GM18520 (cell line): ENCODE results near the gene MDM2.

Source experiments
- ATAC-seq: cut with Tn5 transposase; IDR thresholded peaks from one replicate; pipeline ENCODE4 v1.9.1; 2021; ENCODE audit not compliant: unreplicated experiment

Gene MDM2

GRCh38 chr12:68844788-68845695, 37.1 kb downstream of the MDM2 start:
- ATAC-seq = no peak

- ATAC-seq = no peak
Observed at GRCh38 chr12:68846811-68847210, 38.8 kb downstream of the MDM2 start.

GRCh38 chr12:68850390-68850789, 42.4 kb downstream of the MDM2 start:
- no peak for ATAC-seq

GRCh38 chr12:68851592-68852306, 43.8 kb downstream of the MDM2 start:
- ATAC-seq = no peak

GRCh38 chr12:68853396-68854077, 45.6 kb downstream of the MDM2 start:
- no peak for ATAC-seq

- ATAC-seq = no peak
Observed at GRCh38 chr12:68854078-68854468, 46.1 kb downstream of the MDM2 start.

- ATAC-seq = no peak
Observed at GRCh38 chr12:68854554-68854953, 46.6 kb downstream of the MDM2 start.

GRCh38 chr12:68855111-68855510, 47.1 kb downstream of the MDM2 start:
- no peak for ATAC-seq

- ATAC-seq = no peak
Observed at GRCh38 chr12:68855771-68856170, 47.8 kb downstream of the MDM2 start.

GRCh38 chr12:68856510-68856909, 48.5 kb downstream of the MDM2 start:
- ATAC-seq = no peak

GRCh38 chr12:68861890-68862289, 53.9 kb downstream of the MDM2 start:
- ATAC-seq = no peak

- no peak for ATAC-seq
Observed at GRCh38 chr12:68863109-68863770, 55.3 kb downstream of the MDM2 start.

- ATAC-seq = peak; percentile 62
Observed at GRCh38 chr12:68863886-68864454, 56.0 kb downstream of the MDM2 start.

- no peak for ATAC-seq
Observed at GRCh38 chr12:68864604-68865003, 56.6 kb downstream of the MDM2 start.

GRCh38 chr12:68865399-68866164, 57.6 kb downstream of the MDM2 start:
- no peak for ATAC-seq

- no peak for ATAC-seq
Observed at GRCh38 chr12:68866950-68867349, 59.0 kb downstream of the MDM2 start.

GRCh38 chr12:68867606-68868005, 59.6 kb downstream of the MDM2 start:
- ATAC-seq = no peak

- no peak for ATAC-seq
Observed at GRCh38 chr12:68868043-68868790, 60.2 kb downstream of the MDM2 start.

GRCh38 chr12:68870011-68870410, 62.0 kb downstream of the MDM2 start:
- ATAC-seq = no peak
